HG03025 (cell line): ENCODE data around the gene CABLES1.
"Not testable (repeated sequence)": the region's sequence is repeated elsewhere in the genome, so short reads cannot be mapped to it uniquely, and the experiment has no call there.

ENCODE experiments used
- ATAC-seq: cut with Tn5 transposase; IDR thresholded peaks from one replicate; pipeline ENCODE4 v1.9.1; 2021; ENCODE audit warnings: mild to moderate bottlenecking, moderate library complexity; ENCODE audit not compliant: unreplicated experiment, low FRiP score

Gene CABLES1

DNA sequence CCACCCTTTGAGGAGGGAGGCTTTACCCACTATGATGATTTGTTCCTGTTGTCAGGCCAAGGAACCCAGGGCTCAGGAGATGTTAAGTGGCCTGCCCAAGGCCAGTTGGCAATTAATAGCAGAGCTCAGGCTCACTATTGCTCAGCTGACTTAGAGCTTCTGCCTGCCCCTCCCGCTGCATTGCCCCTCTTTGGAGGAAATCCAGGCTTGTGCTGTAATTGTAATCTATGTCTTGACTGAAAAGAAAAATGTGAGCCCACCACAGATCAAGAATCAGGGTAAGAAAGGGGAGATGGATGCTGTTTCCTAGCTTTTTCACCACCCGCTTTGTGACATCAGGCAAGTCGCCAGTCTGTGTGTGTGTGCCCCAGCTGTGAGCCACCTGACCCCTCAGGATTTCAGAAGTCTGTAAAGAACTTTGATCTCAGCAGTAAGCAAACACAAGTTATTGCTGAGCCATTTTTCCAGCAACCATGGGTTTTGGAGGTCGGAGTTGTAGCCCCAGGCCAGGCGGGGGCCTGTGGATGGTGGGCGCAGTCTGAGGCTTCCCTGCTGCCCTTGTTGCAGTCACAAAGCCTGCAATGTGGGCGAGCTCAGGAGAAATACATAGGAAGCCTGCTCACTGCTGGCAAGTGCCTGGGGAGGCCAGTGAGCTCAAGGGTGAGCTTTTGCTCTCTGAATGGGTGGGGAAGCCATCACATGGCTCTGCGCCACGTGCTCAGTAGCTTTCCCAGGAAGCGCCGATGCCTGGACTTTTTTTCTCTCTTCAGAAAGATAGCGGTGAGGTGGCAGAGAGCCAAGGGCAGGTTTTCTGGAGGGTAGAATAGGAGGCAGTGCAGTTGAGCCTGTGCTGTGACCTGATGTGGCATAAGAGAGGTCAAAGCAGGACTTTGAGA, 6.1 kb downstream of the CABLES1 start:
- ATAC-seq = no peak

DNA sequence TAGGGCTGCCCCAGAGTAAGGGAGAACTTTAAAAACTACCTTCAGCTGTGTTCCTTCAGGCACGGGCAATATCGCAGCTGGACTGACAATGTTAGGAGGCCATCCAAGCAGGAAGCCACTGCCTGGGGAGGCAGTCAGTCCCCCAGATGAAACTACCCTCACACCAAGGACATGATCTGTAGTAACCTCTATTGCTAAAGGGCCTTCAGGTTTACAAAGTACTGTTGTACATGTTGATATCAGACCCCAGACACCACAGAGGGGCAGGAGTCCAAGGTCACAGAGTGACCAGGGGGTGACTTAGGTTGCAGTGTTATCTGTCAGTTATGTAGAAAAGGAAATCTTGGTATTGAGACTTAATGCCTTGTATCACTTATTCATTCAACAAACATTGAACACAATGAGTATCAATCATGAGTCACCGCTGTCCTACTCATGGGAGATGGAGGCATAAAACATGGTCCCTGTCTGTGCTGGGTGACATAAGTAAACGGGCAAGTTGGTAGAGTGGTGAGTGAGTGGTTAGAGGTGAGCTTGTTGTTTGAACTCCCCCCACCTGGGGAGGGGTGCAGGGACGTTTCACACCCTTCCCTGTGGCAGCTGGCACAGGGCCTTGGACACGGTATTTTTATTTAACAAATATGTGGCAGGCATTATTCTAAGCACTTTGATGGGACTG, 7.1 kb downstream of the CABLES1 start:
- no peak for ATAC-seq

DNA sequence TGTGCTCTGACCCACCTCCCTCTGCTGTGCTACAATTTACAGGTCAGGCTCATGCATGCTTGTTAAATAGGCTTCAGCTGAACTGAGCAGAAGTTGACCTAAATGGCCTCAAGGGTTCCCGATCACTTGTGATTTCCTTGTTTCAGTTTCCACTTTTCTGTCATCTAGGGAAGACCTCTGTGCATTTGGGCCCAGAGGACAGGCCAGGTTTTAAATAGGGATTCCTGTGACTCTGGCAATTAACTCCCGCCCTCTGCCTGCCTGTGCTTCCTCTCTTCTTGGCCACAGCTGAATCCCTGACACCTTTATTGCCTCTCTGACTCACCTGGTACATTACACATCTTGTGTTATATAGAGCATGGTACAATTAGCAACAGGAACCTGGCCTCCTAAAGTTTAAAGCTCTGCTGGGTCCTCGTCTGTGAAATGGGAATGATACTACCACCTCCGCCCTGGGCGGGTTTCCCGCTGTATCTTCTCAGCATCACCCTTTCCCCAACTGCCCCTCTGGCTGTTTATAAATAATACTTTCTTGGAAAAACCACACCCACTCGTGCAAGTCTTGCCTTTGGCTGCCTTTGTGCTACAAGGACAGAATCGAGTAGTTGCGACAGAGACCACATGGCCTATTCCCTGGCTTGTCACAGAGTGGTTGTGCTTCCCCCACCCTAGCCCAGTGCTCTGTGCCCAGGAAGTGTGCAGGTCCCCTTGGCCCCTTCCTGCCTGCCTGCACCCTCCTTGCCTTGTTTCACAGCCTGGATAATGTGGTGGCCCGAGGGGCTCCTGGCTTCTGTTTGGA, 7.9 kb downstream of the CABLES1 start:
- ATAC-seq = no peak

DNA sequence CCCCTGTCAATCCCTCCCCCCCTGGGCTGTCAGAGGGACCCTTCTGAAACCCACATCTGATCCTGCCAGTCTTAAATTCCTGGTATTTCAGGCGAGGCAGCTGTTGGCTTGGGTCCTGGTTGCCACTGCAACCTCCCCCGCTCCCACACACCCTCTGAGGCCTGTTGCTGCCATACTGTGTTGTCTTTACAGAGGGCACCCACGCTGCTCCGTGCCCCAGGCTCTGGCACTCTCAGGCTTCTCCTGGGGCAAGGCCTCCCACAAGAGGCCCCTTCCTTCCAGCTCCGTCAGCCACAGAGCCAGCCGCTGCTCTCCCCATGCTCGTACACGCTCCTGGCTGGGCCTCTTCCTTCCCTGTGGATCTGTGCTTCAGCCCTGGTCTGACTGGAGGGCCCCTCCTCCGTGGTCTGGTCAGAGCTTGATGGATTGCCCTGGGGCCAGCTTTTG, 8.6 kb downstream of the CABLES1 start:
- ATAC-seq = no peak

DNA sequence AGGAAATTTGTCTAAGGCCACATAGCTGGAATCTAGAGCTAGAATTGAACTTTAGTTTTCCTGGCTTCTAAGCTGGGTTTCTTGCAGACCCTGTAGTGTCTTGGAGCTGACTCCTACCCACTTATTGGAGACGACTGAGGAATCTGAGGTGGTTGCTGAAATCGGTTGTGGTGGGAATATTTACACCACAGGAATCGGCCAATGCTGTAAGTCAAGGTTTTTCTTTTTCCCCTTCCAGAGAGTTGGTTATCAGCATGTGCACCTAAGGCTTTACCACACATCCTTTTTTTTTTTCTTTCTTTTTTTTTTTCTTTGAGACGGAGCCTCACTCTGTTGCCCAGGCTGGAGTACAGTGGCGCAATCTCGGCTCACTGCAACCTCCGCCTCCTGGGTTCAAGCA, 9.4 kb downstream of the CABLES1 start:
- ATAC-seq = no peak

DNA sequence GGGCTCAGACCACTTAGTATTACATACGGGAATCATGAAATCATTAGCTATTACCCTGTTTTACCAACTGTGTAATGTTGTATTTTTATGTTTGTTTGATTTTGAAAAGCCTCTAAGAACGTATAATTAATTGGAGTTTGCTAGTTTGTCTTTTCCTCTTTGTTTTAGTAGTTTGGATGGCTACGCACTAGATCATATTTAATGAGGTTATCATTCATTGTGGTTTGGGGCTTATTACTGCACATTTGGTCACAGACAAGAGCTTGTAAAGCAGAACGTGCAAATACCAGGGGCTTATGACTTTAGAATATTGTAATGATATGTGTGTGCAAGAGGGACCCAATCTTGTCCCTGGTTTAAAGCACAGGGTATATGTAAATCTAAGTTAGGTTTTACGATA, 10.3 kb downstream of the CABLES1 start:
- ATAC-seq = no peak

DNA sequence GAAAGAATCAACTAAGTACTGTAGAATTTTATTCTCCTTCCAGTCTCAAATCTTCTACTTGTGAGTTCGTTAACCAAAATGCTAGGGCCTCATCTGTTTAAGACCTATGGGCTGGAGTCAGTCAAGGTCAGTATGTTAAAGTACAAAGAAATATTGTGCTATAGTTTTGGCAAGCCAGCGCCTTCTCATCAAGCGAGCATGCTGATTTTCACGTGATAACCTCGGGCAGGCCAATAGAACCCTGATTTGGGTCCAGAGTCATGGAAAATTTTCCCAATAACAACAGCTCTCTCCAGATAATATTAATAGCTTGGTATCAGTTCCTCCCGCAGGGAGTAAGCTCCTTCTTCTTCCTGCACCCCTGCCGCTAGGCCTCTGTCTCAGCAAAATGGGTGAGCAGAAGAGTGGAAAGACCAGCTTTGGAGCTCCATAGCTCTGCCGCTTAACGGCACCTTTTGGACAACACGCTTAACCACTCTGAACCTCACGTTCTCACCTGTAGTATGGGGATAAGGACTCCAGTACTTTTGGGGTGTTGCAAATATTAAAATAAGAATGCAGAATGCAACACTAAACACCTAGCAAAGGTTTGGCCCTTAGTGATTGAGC, 11.7 kb downstream of the CABLES1 start:
- ATAC-seq = no peak

DNA sequence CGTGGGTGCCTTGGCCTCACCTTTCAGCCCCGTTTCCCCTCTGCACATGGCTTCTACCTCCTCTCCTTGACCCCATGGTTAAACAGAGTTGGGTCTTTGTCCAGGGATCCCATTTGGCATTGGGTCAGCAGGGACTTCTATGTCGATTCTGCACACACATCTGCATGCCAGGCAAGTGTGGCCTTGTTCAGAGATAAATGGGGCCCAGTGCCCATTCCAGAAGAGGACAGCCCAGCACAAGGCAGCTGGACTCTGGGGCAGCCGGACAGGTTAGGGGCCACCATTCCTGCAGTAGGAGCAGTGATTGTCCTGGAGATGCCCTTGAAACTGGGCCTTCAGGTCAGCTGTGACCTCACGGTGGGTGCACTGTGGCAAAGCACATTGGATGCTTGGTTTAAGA, 13.1 kb downstream of the CABLES1 start:
- no peak for ATAC-seq

DNA sequence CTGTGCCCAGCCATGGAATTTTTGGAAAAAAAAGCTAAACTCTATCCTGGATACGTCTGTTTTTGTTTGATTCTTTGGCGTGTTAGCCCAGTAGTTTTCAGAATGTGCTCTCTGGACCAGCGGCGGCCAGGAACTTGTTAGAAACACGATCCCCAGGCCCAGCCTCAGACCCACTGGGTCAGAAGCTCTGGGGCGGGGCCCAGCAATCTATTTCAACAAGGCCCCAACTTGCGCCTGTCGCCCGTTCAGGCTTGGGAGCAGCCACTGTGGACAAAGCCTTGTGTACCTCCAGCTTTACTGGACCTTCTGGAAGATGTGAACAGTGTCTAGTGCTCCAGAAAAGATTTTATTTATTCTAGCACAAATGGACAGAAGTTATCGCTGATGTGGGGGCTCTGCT, 14.3 kb downstream of the CABLES1 start:
- ATAC-seq = no peak

DNA sequence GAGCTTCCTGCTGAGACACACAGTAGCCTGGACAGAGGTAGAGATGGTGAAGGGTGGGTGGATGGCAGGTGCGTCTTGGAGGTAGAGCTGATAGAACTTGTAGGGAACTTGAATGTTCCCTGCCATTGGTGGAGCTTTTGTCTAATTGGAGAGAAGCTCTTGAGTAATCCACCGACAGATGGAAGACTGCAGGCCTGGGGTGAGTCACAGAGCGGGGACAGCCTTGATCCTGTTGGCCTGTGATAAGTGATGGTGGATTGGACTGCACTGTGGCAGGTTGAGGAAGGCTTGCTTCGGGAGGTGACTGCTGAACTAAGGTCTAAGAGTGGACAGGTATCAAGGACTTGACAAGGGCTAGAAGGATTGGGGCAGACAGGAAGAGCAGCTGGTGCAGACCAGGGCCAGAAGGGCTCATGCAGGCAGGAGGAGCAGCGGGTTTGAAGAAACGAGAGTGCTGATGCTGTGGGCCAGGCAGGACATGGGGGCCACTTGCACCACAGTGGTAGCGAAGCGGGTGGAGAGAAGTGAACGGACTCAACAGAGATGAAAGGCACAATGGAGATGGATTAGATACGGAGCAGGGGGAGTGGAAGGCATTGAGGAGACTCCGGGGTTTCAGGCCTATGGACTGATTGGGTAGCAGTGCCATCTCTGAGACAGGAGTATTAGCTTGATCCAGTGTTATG, 16.3 kb downstream of the CABLES1 start:
- no peak for ATAC-seq

DNA sequence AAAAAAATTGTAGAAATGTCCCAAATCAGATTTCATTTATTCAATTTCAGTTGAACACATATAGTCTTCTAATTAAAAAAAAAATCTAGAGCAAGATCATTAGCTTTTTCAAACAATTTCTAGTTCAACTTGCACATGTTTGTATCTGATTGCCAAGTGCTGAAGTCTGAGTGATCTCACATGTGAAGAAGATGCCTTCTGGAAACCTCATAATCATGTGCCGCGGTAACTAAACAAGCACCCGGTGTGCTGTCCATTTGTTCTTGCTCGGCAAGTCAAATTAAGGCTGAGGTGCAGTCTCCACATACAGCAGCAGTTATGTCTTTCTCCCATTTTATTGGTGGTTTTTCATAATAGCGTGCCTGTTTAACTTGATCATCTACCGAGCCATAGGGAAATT, 18.7 kb downstream of the CABLES1 start:
- ATAC-seq = no peak

DNA sequence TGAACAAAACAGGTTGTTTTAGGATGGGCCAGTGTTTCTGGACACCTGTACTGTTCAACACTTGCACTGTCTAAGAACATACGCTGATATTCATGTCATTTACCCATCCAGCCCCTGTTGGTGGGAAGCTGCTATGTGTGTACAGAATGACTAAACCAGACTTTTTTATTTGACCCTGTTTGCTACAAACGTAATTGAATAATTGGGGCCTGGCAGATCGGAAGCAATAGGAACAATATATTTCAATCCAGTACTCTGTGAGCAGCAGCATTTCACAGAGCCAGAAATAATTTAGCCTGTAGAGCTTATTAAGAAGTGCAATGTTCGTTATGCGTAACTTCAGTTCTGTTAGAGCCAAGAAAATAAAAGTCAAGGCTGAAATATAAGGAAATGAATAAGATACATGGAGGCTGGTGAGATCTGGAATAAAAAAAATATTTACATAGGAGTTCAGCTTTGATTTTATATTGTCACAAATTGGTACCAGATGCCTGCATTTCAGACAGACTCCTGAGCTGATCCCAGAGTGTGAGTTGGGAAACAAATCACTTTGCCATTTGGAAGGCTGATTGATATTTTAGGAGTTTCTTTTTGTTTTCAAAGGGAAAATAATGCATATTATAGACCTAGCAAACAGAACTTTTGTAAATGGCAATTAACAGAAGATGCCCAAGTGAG, 19.7 kb downstream of the CABLES1 start:
- ATAC-seq = no peak

DNA sequence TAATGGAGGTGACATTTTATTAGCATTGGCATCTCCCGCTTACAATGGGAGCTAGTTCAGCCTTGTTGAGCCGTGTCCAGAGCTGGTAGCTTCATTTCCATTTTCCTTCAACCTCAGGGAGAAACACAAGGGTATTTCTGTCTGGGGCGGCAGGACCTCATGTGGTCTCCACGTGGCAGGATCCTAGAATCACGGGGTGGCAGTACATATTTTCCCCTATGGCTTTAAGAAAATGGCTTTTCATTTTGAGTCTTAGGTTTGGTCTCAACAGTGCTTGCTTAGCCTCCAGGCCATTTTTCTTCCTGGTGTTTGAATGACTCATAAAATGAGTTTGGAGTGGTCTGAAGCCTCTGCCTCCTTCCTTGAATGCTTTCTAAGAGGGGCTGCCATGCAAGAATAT, 20.3 kb downstream of the CABLES1 start:
- ATAC-seq = no peak

DNA sequence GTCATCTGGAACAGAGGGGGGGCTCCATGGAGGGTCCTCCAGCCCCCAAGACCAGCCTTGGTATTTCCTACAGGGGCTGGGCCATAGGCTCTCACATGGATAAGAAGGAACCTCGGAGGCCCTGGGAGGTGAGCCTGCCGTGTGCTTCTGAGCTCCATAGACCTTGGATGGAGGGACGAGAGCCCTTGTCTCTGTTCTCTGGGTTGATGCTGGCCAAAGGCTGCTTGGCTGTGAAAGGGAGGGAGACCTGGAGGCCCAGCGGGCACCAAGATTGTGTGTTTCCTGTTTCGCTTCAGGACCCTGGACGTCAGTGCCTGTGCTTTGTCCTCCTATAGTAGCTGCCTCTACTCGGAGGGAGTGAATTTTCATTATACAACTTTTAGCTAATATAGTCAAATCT, 20.8 kb downstream of the CABLES1 start:
- ATAC-seq = no peak

DNA sequence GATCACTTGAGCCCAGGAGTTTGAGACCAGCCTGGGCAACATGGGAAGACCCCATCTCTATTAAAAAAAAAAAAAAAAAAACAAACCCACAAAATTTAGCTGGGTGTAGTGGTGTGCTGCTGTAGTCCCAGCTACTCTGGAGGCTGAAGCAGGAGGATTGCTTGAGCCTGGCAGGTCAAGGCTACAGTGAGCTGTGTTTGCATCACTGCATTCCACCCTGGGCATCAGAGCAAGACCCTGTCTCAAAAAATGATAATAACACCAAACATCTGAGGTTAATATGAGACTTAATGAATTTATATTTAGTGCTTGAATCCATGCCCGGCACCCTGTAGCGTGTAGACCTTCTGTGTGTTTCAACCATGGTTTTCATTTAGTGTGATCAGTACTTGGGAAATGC, 22.8 kb downstream of the CABLES1 start:
- no peak for ATAC-seq

DNA sequence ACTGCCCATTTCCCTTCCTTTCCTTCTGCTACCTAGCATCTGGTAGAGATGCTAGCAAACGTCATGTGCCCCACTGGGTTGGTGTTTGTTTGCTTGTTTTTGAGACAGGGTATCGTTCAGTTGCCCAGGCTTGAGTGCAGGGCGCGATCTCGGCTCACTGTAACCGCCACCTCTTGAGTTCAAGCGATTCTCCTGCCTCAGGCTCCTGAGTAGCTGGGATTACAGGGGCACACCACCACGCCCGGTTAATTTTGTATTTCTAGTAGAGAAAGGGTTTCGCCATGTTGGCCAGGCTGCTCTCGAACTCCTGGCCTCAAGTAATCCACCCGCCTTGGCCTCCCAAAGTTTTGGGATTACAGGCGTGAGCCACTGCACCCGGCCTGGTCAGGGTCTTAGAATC, 23.6 kb downstream of the CABLES1 start:
- not testable (repeated sequence) for ATAC-seq

DNA sequence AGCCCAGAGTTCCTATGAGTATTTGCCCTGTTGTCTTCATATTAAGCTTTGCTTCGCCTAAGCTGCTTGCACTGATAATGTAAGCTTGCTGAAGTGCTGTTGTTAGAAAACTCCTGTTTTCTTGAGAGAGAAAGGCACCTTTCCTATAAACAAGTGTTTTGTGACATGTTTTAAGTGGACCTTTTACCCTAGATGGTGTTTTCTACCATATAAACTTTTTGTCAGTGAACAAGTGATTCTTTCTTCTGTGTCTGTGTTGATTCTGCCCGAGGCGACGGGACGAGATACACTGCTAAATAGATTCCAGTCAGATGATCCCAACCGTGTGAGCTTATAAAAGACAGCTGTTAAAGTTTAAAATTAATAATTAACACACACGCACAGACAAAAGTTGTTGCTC, 24.1 kb downstream of the CABLES1 start:
- no peak for ATAC-seq

DNA sequence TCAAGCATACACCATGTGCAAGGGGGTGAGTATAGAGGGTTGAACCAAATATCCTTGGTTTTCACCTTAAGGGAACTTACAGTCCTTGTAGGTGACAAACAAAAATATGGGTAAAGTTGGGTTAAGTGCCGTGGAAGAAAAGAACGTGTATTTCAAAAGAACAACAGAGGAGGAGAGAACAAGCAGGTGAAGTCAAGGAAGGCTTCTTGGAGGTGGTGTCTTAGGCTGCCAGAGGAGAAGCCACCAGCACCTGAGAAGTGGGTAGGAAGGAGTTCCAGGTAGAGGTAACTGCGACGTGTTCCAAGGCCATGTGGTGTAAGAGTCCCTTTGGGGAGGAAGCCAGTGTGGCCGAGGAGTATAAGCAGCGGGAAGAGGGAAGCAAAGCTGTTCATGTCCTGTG, 27.2 kb downstream of the CABLES1 start:
- ATAC-seq = no peak

DNA sequence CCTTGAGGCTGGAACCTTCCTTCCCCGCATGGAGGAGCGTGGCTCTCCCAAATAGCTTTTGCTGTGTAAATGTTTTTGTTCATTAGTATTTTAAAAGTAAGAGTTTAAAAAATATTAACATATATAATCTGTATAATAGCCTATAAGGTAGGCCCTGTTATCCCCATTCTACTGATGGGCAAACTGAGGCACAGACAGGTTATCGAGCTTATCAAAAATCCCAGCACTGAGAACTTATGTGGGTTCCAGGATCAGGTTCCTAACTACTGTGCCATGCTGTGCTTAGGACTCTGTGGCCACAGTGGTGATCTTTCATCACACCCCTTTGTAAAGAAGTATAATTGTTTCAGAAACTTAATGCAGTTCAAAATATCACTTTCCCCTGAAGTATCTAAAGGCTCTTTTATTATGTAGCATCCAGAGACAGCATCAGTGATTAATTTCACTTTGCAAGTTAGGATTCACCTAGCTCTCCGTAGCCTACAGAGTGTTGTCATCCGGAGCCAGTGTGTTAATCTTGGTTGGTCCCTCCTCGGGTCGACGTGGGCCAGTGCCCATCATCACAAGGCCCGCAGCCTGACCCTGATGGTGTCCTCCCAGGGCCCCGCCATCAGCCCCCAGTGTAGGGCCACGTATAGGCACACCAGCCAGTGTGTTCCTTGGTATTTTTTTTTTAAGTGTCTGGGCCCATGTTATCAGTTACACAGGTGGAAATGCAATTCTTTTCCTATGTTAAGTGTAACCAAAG, 28.7 kb downstream of the CABLES1 start:
- no peak for ATAC-seq
